ENCODE results near the gene PDLIM3.

Gene PDLIM3

GRCh38 chr4:185469580-185470154 lies 65.6 kb downstream of the PDLIM3 start:
- no peak for TF ChIP-seq EZH2phosphoT487 (conservative IDR thresholded peaks at IDR 0.05; ENCODE audit: low read length)
- TF ChIP-seq, protein P1, sequence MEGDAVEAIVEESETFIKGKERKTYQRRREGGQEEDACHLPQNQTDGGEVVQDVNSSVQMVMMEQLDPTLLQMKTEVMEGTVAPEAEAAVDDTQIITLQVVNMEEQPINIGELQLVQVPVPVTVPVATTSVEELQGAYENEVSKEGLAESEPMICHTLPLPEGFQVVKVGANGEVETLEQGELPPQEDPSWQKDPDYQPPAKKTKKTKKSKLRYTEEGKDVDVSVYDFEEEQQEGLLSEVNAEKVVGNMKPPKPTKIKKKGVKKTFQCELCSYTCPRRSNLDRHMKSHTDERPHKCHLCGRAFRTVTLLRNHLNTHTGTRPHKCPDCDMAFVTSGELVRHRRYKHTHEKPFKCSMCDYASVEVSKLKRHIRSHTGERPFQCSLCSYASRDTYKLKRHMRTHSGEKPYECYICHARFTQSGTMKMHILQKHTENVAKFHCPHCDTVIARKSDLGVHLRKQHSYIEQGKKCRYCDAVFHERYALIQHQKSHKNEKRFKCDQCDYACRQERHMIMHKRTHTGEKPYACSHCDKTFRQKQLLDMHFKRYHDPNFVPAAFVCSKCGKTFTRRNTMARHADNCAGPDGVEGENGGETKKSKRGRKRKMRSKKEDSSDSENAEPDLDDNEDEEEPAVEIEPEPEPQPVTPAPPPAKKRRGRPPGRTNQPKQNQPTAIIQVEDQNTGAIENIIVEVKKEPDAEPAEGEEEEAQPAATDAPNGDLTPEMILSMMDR (IDR thresholded peaks at IDR 0.05; ENCODE audit: insufficient read depth, low read length, poor library complexity, severe bottlenecking) = no peak
- Histone ChIP-seq H3K4me3 (ENCODE audit: insufficient read depth, low read length, poor library complexity, severe bottlenecking) (peak overlapping the region; percentile 66), H3K27me3 (ENCODE audit: low read length) (no peaks in the 10 kb centered on the region)

GRCh38 chr4:185468999-185469398 lies 66.3 kb downstream of the PDLIM3 start:
- Histone ChIP-seq H3K9me2 (replicated peaks; ENCODE audit: insufficient read depth, low read length) (no peaks in the 10 kb centered on the region), H3K27me3 (ENCODE audit: low read length) (no peaks in the 10 kb centered on the region), H3K27ac (ENCODE audit: low read depth, low read length) (peak overlapping the region; percentile 80), H3K4me2 (ENCODE audit: low read depth, low read length, poor library complexity, severe bottlenecking) (peak overlapping the region; percentile 97), H3F3A (ENCODE audit: insufficient read depth) (peaks cover 34% of the 10 kb centered on the region), H3K79me2 (ENCODE audit: insufficient read depth, low read length) (peaks cover 49% of the 10 kb centered on the region), H3K9ac (ENCODE audit: low read length) (peak overlapping the region; percentile 64), H3K36me3 (ENCODE audit: low read length) (peaks cover 5% of the 10 kb centered on the region; the same call in 1 of the 2 replicates), H2AFZ (ENCODE audit: low read depth, low read length, severe bottlenecking) (no peak overlapping the region), H3K9me3 (ENCODE audit: insufficient read depth, low read length) (no peaks in the 10 kb centered on the region), H4K20me1 (ENCODE audit: low read depth, low read length) (no peaks in the 10 kb centered on the region), H3K4me3 (ENCODE audit: insufficient read depth, low read length, poor library complexity, severe bottlenecking) (peak overlapping the region; percentile 66)
- TF ChIP-seq EZH2phosphoT487 (conservative IDR thresholded peaks at IDR 0.05; ENCODE audit: low read length) = no peak
- TF ChIP-seq, protein P1 (IDR thresholded peaks at IDR 0.05; ENCODE audit: insufficient read depth, low read length, poor library complexity, severe bottlenecking) = no peak

More at GRCh38 chr4:185469580-185470154, 65.6 kb downstream of the PDLIM3 start:
- Histone ChIP-seq H3K9me2 (replicated peaks; ENCODE audit: insufficient read depth, low read length) (no peaks in the 10 kb centered on the region), H3K4me2 (ENCODE audit: low read depth, low read length, poor library complexity, severe bottlenecking) (peak overlapping the region; percentile 97), H3K27ac (ENCODE audit: low read depth, low read length) (peak overlapping the region; percentile 80), H4K20me1 (ENCODE audit: low read depth, low read length) (no peaks in the 10 kb centered on the region), H3F3A (ENCODE audit: insufficient read depth) (peaks cover 41% of the 10 kb centered on the region), H3K79me2 (ENCODE audit: insufficient read depth, low read length) (peaks cover 51% of the 10 kb centered on the region), H3K9ac (ENCODE audit: low read length) (peak overlapping the region; percentile 64), H3K9me3 (ENCODE audit: insufficient read depth, low read length) (no peaks in the 10 kb centered on the region), H2AFZ (ENCODE audit: low read depth, low read length, severe bottlenecking) (no peak overlapping the region), H3K36me3 (ENCODE audit: low read length) (peaks cover 5% of the 10 kb centered on the region; the same call in 1 of the 2 replicates)

GRCh38 chr4:185467991-185468390 lies 67.3 kb downstream of the PDLIM3 start:
- no peak overlapping the region for H3K9ac ChIP-seq (ENCODE audit: low read length)
- H3K4me3 ChIP-seq (ENCODE audit: insufficient read depth, low read length, poor library complexity, severe bottlenecking) = no peak overlapping the region
- H4K20me1 ChIP-seq (ENCODE audit: low read depth, low read length) = no peaks in the 10 kb centered on the region
- TF ChIP-seq EZH2phosphoT487 (conservative IDR thresholded peaks at IDR 0.05; ENCODE audit: low read length) = no peak
- TF ChIP-seq, protein P1 (IDR thresholded peaks at IDR 0.05; ENCODE audit: insufficient read depth, low read length, poor library complexity, severe bottlenecking) = no peak
- peaks cover 8% of the 10 kb centered on the region for H3K36me3 ChIP-seq (ENCODE audit: low read length)
- H3K79me2 ChIP-seq (ENCODE audit: insufficient read depth, low read length) = peaks cover 49% of the 10 kb centered on the region
- H3K27me3 ChIP-seq (ENCODE audit: low read length) = no peaks in the 10 kb centered on the region
- H3K9me2 ChIP-seq (replicated peaks; ENCODE audit: insufficient read depth, low read length) = no peaks in the 10 kb centered on the region
- H3F3A ChIP-seq (ENCODE audit: insufficient read depth) = peaks cover 24% of the 10 kb centered on the region
- no peak overlapping the region for H3K4me2 ChIP-seq (ENCODE audit: low read depth, low read length, poor library complexity, severe bottlenecking)
- H3K27ac ChIP-seq (ENCODE audit: low read depth, low read length) = no peak overlapping the region
- no peak overlapping the region for H2AFZ ChIP-seq (ENCODE audit: low read depth, low read length, severe bottlenecking)
- H3K9me3 ChIP-seq (ENCODE audit: insufficient read depth, low read length) = no peaks in the 10 kb centered on the region
